ENCODE data around the gene SPRR1A. TPM values are rescaled to one million over a fixed set of nuclear protein-coding genes. Genes with fewer than 3 reads are reported as not detected.
"Not testable (repeated sequence)": the region's sequence is repeated elsewhere in the genome, so short reads cannot be mapped to it uniquely, and the experiment has no call there.

Gene SPRR1A
- total RNA-seq, 1 experiment from 2014 or later = not detected

- no peak for DNase-seq (ENCODE audit: low read depth)
Measured at GRCh38 chr1:152972196-152972886, 11.5 kb upstream of the SPRR1A start.

- no peak for DNase-seq (ENCODE audit: low read depth)
Measured at GRCh38 chr1:152976688-152977087, 7.2 kb upstream of the SPRR1A start.

DNA sequence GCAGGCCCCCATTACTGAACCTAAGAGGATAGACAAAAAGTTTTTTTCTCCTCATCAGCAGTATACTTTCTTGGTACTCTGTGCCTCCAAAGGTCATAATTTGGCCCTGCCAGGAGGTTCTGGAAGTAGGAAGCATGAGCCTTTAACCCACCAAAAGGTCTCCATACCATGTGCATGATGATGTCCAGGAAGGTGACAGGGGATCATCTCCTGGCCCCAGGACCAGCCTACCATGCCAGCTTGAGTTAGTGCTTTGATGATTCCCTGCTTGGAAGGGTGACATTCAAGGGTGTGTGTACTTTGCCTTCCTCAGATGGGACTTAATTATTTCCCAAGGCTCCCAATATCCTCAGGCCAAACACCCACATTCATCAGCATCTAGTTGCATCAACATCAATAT, 6.3 kb upstream of the SPRR1A start:
- no peak for DNase-seq (ENCODE audit: low read depth)

- DNase-seq (ENCODE audit: low read depth) = no peak
Measured at GRCh38 chr1:152980676-152981075, 3.2 kb upstream of the SPRR1A start.

DNA sequence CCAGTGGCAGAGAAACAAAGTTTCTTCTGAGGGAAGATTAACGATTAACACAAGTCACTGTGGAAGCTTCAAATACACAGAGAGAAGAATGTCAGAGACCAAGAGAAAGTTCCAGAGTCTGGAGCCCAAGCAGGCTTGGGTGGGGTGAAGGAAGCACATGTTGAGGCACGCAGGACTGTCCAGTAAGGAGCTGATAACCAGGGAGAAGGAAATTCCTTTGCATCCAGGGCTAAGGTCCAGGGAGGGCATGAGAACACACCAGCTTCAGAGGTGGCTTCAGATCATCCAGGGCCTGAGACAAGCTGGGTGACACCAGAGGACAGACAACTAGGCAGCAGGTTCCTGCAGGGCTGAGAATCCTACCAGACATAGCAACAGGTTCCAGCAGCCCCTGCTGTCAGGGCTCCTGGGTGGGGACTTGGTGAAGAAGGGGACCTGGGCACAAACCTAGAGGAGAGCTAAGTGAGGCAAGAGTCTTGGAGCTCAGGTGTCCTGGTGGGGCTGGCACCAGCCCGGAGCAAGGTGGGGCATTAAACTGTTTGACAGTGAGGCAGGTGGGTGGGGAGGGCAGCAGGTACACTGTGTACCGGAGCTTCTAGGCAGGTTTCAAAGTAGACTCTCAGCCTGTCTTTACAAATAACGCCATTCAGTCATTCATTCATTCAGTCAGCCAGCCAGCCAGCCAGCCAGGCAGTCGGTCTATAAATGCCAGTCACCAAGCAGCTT, 2.6 kb upstream of the SPRR1A start:
- no peak for DNase-seq (ENCODE audit: low read depth)

DNA sequence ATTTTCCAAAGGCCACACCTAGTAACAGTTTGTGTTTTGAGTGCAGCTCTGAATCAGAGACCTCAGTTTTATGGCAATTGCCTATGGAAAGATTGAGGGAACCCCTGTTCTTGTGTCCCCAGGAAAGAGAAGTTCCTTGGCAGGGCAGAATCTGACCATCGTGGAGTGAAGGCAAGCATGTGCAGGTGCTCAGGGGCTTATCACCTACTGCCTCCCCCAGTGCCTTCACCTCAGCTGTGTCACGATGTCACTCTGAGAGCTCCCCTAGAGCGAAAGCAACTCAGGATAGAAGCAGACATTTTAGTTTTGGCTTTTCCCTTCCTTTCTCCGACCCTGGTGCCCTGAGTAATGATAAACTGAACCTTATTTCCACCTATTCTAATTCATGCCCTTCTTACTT, 1.8 kb upstream of the SPRR1A start:
- no peak for DNase-seq (ENCODE audit: low read depth)

DNA sequence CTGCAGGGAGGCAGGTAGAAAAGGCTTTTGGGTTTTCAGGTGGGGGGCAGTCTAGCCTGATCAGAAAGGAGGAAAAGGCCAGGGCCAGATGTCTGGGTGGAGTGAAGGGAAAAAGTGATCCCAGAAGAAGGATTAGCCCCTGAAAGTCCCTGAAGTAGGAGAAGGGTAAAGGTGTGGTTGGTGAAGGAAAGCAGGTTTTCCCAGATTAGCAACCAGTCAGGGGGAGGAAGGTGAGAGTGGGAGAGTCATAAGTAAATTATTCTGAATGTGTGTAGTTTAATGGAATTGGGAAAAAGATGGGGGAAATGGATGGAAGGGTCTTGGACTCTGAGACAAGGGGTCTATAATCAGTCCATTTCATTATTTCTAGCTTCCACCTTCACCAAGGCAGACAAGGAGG, 647 bp upstream of the SPRR1A start:
- no peak for DNase-seq (ENCODE audit: low read depth)

DNA sequence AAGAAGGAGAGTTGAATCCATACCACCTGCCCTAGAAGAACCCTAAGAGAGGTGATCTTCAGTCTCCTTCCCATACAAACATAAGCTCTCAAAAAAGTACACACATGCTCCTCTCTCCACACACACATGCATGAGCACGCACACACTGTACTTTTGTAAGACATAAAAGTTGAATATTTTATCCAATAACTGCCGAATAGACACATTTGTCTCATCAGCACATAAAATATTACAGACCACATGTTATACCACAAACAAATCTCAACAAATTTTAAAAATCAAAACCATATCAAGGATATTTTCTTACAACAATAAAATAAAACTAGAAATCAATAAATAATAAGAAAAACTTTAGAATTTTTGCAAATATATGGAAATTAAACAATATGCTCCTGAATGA, 2.7 kb downstream of the SPRR1A start:
- no peak for DNase-seq (ENCODE audit: low read depth)

GRCh38 chr1:152993186-152993585, 9.3 kb downstream of the SPRR1A start:
- DNase-seq (ENCODE audit: low read depth) = no peak

- DNase-seq (ENCODE audit: low read depth) = no peak
Measured at GRCh38 chr1:152995842-152996241, 12.0 kb downstream of the SPRR1A start.

GRCh38 chr1:152996633-152997400, 12.9 kb downstream of the SPRR1A start:
- no peak for DNase-seq (ENCODE audit: low read depth)

- DNase-seq (ENCODE audit: low read depth) = no peak
Measured at GRCh38 chr1:152997901-152998300, 14.0 kb downstream of the SPRR1A start.

DNA sequence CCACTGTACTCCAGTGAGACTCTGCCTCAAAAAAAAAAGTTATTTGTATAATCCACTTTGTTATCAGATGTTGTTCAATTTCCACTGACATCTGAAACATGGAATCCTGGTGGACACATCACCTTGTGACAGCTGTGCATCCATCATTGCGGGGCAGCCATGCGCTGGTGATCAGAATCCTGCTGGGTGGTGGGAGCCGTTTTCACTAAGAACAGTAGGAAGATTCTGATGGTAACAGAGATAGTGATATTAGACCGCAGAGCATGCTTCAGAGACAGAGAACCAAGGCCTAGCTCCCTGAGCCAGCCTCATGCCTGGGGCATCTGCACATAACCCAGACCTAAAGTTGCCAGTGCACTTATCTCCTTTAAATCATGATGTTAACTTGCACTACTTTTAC, 14.6 kb downstream of the SPRR1A start:
- DNase-seq (ENCODE audit: low read depth) = no peak

GRCh38 chr1:152999818-153000217, 15.9 kb downstream of the SPRR1A start:
- no peak for DNase-seq (ENCODE audit: low read depth)

DNA sequence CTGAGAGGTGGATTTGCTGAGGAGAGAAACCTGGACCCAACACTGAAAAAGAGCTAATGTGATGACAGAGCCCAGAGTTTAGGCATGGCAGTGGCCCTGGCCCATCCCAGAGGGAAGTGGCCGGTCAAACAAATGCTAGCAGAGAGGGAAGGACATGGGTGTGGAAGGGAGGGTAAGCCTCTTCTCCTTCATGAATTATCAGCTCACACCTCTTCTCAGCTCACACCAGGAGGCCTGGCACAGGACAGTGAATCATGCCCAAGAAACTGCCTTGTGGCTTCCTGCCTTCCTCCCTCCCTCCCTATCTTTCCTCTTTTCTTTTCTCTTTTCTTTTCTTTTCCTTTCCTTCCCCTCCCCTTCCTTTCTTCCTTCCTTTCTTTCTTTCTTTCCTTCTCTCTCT, 16.4 kb downstream of the SPRR1A start:
- peak; percentile 36 for DNase-seq (ENCODE audit: low read depth)

DNA sequence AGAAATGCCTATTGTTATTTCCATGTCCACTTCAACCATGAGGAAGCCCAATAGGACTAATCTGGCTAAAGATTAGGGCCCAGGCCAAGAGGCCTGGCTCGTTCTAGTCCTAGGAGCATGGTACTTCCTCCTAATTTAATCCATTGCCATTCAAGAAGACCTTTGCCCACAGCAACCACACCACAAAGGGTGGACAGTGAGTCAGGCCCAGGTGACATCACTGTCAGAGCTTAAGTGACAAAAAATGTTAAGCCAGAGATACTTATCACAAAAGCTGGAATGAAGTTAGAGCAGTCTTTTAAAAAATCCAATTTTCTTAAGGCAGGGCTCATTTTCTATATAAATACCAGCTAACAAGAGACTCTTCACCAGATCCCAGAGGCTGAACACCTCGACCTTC, 17.5 kb downstream of the SPRR1A start, which contains the start of gene SPRR3:
TSS of gene SPRR3 (plus strand) at position 368 of the 400 bp plus-strand sequence. CDS start 1,272 bp downstream, outside the sequence.
- no peak for DNase-seq (ENCODE audit: low read depth)

- not testable (repeated sequence) for DNase-seq (ENCODE audit: low read depth)
Measured at GRCh38 chr1:153011235-153011758, 27.4 kb downstream of the SPRR1A start.

- DNase-seq (ENCODE audit: low read depth) = not testable (repeated sequence)
Measured at GRCh38 chr1:153021829-153022228, 37.9 kb downstream of the SPRR1A start.

DNA sequence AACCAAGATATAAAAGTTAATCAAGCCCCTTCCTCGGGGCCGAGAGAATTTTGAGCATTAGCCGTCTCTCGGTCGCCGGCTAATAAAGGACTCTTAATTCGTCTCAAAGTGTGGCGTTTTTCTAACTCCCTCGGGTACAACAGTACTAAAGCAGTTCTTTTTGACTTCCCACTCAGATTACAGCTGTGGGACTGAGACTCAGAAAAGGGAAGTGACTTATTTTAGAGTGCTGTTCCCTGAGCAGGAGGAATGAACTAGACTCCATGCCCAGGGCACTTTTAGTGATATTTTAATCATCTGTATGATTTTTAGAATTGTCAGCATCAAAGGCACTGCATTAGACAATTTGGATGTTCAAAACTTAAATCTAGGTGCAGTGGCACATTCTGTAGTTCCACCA, 38.5 kb downstream of the SPRR1A start:
- not testable (repeated sequence) for DNase-seq (ENCODE audit: low read depth)

GRCh38 chr1:153023109-153023508, 39.2 kb downstream of the SPRR1A start:
- DNase-seq (ENCODE audit: low read depth) = no peak

DNA sequence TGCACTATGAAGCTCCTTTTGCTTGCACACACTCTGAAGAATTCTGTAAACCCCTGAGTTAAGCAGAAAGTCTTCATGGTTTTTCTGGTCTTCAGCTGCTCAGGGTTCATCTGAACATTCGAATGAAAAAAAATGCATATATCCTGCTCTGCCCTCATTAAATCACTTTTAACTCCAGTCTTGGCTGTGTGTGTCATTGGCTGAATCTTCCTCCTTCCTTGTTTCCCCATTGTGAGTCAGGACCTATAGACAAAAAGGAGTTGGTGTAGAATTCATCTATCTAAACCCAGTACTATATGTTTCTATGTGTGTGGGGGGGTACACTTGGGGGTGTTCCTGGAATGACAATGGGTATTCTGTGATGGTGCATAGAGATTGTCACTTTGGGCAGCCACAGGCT, 40.5 kb downstream of the SPRR1A start:
- no peak for DNase-seq (ENCODE audit: low read depth)

- no peak for DNase-seq (ENCODE audit: low read depth)
Measured at GRCh38 chr1:153025797-153026196, 41.9 kb downstream of the SPRR1A start.
